Activated gamma-delta T cell treated with Interleukin-2 at 50 U/mL for 16 hours (primary cell): ENCODE data around the gene PLEKHM1.
A peak's percentile ranks its signal among the peaks of the same experiment; 100 is the strongest.
"Not testable (repeated sequence)": the region's sequence is repeated elsewhere in the genome, so short reads cannot be mapped to it uniquely, and the experiment has no call there.

ENCODE experiments used
- DNase-seq: peaks from one replicate; pipeline ENCODE4 v3.0.0-alpha.2; 2020

Gene PLEKHM1

DNA sequence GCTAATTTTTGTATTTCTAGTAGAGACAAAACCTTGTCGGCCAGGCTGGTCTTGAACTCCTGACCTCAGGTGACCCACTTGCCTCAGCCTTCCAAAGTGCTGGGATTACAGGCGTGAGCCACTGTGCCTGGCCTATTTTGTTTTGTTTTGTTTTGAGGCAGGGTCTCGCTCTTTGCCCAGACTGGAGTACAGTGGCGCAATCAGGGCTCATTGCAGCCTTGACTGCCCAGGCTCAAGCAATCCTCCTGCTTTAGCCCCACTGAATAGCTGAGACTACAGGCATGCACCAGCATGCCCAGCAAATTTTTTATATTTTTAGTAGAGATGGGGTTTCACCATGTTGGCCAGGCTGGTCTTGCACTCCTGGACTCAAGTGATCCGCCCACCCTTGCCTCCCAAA lies 30.1 kb downstream of the PLEKHM1 start:
- DNase-seq, result not testable (repeated sequence)

DNA sequence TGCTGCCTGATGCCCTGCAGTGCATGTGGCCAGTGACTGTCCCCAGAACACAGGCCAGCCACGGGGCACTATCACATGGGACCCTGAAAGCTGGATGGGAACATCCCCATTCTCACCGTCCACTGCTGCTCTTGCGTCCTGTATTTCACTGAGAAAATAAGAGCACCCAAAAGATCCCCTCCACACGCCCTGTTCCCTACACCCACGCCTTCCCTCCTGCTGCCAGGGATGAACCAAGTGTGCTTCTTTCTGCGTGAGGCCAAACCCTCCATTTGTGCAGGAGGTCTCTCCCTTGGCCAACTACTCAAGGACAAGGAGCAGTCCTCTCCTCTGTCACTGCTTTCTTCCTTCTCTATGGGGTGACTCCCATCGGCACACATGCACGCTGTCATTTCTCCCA lies 36.2 kb downstream of the PLEKHM1 start:
- DNase-seq, result not testable (repeated sequence)

DNA sequence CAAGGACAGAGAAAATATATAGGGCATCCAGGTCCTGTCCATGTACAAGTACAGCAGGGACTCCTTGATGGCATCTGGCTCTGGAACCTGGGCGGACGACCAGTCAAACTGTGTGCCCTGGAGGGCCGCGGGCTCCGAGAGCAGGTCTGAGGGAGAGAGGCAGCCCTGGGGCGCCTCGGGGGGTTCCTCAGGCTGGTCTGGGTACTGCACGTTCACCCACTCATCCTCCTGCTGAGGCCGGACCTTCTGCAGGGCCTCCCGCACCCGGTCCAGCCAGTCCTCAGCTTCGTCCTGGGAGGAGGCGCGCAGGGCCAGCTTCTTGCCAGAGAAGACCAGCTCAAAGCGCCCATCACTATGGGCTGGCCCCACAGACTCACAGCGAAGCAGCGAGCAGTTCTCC lies 36.8 kb downstream of the PLEKHM1 start:
- DNase-seq, result not testable (repeated sequence)

- DNase-seq, result not testable (repeated sequence)
Observed at GRCh38 chr17:45453225-45453534, 37.3 kb downstream of the PLEKHM1 start.

- DNase-seq, result not testable (repeated sequence)
Observed at GRCh38 chr17:45452329-45453224, 37.9 kb downstream of the PLEKHM1 start.

GRCh38 chr17:45451660-45452059 lies 38.9 kb downstream of the PLEKHM1 start:
- not testable (repeated sequence) for DNase-seq

DNA sequence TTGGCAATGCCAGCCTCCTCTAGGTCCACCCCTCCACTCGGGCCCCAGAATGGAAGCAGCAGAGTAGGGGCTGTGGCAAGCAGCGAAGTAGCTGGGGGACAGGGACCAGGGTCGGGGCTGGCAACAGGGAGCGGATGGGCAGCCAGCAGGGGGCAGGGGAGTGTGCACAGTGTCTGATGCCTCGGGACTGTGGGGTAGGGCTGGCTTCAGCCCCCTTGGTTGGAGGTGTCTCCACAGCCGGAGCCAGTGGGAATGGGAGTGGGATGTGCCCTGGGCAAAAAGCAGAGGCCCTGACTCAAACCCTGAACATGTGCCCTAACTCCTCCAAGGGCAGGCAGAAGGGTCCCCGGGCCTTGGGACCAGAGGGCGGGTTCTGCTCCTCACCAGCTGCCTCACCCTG lies 39.4 kb downstream of the PLEKHM1 start:
- DNase-seq, result no peak

GRCh38 chr17:45449708-45450329 lies 40.7 kb downstream of the PLEKHM1 start:
- DNase-seq, result not testable (repeated sequence)

- DNase-seq, result not testable (repeated sequence)
Observed at GRCh38 chr17:45449260-45449659, 41.3 kb downstream of the PLEKHM1 start.

DNA sequence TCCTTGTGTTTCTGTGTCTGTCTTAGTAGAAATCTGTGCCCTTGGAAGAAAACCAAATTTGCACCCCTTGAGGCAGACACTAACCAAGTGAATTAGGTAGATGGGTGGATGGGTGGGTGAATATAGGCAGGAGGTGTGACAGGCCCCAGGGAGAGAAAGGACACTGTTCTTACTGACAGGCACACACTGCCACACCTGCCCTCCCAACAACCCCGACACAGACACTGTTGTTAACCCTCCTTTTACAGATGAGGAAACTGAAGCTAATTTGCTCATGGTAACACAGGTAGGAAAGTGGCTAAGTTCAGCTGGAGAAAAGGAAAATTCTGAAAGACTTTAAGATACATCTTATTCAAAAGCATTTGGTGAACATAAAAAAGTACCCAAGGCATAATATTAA lies 42.0 kb downstream of the PLEKHM1 start:
- DNase-seq, result not testable (repeated sequence)

DNA sequence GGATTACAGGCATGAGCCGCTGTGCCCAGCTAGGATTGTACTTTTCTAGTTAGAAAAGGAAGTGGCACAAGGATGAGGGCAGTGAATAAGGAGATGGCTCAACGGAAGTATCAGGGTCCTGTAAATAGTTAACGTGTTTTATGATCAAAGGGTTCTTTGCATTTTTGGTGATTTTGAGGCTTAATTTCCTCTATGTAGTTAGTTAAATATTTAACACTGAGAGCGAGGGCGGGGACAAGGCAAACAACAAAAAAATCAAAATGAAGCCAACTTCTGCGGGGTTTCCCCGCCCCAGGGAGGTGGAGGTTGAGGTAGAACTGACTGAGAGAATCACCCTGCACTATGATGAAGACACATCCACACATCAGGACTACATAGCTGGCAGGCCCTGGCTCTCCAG lies 42.5 kb downstream of the PLEKHM1 start:
- not testable (repeated sequence) for DNase-seq

GRCh38 chr17:45447650-45448049 lies 42.9 kb downstream of the PLEKHM1 start:
- DNase-seq, result not testable (repeated sequence)

- DNase-seq, result not testable (repeated sequence)
Observed at GRCh38 chr17:45446872-45447625, 43.5 kb downstream of the PLEKHM1 start.

DNA sequence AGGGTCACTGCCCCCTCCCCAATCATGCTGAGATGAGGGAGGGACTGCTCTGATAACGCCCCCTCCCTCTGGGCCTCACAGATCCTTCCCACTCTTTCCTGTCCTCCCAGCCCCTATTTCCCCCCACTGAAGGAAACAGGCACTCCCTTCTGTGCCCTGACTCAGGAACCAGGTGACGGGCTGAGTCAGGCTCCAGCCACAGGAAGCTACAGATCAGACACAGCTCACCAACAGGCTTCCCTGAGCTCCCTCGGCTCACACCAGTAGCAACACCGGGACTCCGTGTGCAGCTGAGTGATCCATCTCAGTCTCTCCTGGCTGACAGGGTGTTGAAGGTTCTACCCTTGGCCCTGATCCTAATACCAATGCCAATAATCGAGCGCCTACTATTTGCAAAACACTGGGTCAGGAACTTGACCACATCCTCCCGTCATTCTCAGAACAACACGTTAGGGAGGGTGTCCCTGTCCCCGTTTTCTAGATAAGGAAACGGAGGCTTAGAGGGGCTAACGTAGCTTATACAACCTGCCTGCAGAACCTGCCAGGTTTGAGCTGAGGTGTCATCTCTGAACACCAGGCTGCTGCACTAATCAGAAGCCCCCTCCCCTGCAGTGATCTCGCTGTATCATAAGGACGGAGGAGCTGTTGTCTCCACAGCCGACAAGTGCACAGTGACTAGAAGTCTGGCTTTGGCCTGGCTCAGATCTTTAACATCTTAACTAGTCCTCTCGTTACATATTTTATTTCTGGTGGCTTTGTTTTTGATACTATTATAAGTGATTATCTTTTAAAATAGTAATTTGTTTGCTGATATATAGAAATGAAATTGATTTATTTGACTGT lies 44.4 kb downstream of the PLEKHM1 start:
- peak; percentile 22 for DNase-seq

DNA sequence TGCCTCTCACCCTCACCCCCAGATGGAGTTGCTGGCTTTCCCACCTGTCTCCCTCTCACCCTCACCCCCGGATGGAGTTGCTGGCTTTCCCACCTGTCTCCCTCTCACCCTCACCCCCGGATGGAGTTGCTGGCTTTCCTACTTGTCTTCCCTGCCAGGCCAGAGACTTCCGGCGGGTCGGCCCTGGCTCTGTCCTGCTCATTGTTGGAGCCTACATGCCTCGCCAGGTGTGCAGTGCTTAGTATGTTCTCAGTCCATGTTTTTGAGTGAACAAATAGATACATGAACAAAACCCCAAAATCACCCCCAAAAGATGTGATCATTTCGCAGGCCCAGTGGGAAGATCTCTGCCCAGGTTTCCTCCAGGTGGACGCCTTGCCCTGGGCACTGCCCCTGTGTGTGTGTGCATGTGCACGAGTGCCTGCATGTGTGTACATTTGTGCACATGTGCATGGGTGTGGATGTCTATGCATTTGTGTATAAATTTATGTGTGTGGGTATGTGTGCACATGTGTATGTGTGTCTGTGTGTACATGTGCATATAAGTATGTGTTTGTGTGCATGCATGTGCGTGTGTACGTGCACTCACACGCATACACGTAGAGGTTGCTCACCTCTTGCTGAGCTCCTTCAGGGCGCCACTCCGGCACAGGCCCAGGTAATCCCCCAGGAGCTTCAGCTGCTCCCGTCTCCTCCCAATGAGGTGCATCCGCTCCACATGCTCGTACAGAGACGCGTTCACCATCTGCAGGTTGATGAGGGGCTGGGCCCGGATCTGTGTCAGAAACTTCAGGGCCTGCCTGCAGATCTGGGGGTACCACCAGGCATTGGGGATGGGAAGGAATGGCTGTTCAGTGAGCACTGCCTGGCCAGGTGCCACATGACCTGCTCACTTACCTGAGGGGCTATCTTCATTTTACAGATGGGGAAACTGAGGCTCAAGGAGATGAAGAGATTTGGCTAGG lies 45.4 kb downstream of the PLEKHM1 start:
- DNase-seq, result not testable (repeated sequence)

DNA sequence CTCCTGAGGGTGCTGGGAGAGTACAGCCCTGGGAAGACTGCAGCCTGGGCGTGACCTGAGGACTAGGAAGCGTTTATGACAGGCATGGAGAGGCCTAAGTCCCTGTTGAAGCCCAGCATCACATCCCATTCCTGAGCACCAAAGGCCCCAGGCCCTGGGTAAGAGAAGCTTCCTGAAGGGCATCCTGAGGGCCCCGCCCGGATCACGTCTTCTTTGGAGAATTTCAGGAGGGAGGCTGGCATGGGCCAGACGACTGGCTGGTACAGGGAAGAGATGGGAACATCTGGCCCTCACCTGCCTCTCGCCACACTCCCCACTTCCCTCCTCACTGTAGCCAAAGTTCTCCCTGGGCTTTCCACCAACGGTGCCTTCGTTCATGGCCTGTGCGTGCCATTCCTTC lies 46.2 kb downstream of the PLEKHM1 start:
- DNase-seq, result not testable (repeated sequence)

DNA sequence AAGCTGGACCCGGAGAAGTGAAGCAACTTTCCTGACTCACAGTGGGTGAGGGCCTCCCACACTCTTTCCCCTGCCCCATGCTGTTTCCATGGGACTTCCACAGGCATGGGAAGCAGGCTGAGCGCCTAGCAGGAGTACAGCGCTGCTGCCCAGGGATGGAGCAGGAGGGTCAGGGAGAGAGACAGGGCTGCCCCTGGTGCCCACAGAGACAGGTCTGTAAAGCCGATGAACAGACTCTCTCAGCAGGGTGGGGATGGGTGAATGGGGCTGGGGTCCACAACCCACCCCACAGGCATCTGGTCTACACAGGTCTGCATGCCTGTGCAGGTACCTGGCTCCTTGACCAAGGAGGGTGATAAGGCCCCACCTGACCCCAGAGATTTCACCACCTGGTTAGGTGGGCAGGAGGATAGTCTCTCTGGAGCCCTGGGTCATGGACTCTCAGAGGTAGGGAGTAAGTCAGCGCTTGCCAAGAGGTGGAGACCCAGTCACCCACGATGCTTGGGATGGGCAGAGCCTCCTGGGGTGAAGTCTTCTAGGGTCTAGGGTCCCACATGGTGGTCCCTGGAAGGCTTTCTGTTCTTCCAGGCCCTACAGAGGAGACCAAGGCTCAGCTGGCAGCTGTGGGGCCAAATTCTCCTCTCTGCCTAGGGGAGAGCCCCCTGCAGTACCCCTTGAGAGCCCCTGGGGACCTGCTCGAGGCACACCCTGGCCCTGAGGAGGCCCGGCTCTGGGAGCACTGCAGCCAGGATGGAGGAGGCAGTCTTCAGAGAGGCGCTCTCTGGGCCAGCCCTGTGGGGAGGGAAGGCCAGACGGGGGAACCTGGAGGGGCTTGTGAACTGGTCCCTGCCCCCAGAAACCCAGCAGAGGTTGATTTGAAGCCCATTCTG lies 46.9 kb downstream of the PLEKHM1 start:
- not testable (repeated sequence) for DNase-seq

DNA sequence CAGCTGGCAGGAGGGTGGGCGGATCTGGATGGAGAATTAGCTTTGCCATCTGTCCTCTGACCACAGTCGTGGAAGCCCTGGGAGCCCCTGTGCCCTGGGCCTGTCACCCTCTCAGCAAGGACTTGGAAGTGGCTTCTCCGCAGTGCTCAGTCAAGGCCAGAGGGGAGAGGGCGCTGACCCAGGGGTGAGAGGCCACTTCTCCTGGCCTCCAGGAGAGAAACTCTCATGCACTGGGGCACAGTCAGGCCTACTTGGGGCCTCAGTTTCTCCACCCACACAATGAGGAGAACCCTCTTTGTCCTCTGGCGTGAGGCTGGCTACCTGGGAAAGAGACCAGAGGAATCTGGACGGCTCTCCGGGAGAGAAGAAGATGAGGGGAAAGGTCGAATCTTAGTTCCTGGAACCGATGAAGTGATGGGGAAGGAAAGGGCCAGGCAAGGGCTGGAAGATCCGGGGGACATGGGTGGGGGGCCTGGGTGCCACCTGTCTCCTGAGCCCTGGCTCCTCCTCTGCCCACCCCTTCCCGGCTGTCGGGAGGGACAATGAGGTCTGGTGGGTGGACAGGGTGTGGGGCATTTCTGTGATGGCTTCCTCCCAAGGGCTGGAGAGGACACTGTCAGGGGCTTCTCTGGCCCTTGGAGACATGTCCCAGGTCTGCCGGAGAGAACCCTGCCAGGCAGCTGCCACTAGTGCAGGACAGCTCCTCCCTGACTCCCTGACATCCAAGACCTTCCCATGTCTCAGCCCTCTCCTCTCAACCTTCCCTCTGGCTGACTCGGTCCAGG lies 48.8 kb downstream of the PLEKHM1 start:
- DNase-seq, result no peak

GRCh38 chr17:45440839-45441515 lies 49.5 kb downstream of the PLEKHM1 start:
- not testable (repeated sequence) for DNase-seq
